Ascending aorta (tissue), 2 donors: ENCODE measurements around the gene TAS2R50. TPM values are rescaled to one million over a fixed set of nuclear protein-coding genes. Genes with fewer than 3 reads are reported as not detected.

Experiments
- DNase-seq, 2 donors: peaks; one replicate each; pipeline ENCODE4 v3.0.0-alpha.2; 2019; ENCODE audit warnings: low spot score in 2 of 2
- H3K27ac ChIP-seq, 2 donors: fragments of 200-600 bp; sonication (generic); one replicate each; pipeline ENCODE4 v1.5.1; 2016 to 2017; ENCODE audit warnings: mild to moderate bottlenecking in 1 of 2
- H3K27me3 ChIP-seq: fragments of 200-600 bp; sonication (generic); one replicate; pipeline ENCODE4 v1.5.1; 2017
- H3K36me3 ChIP-seq, 2 donors: fragments of 200-600 bp; sonication (generic); one replicate each; pipeline ENCODE4 v1.5.1; 2016
- H3K4me1 ChIP-seq, 2 donors: fragments of 200-600 bp; sonication (generic); one replicate each; pipeline ENCODE4 v1.5.1; 2016 to 2017; ENCODE audit warnings: mild to moderate bottlenecking in 1 of 2
- H3K4me3 ChIP-seq, 2 donors: fragments of 200-600 bp; sonication (generic); one replicate each; pipeline ENCODE4 v1.5.1; 2016 to 2017; ENCODE audit warnings: mild to moderate bottlenecking in 1 of 2
- H3K9me3 ChIP-seq, 2 donors: fragments of 200-600 bp; sonication (generic); one replicate each; pipeline ENCODE4 v1.5.1; 2016
- CTCF ChIP-seq, 3 experiments: fragments of 200-600 bp in 2 of 3; fragments of 450-650 bp in 1 of 3; sonication (generic) in 2 of 3; IDR thresholded peaks; one replicate each; pipeline ENCODE4 v1.5.1; 2016 to 2019; ENCODE audit warnings: antibody characterized with exemption in 3 of 3, mild to moderate bottlenecking in 1 of 3, moderate library complexity in 1 of 3
- intact Hi-C: fragments of 100-400 bp; cut with DNase I; formaldehyde crosslinking; loops from one replicate; pipeline ENCODE4 v1.15.1; 2023
- total RNA-seq: library from RNA; depleted of rRNA; stranded (reverse); fragments of >200 nt; gene quantifications from one replicate; pipeline ENCODE4 v1.1.0, GENCODE V29; 2016

TAS2R50 gene
- total RNA-seq, 1 donor from 2014 or later = not detected

DNA sequence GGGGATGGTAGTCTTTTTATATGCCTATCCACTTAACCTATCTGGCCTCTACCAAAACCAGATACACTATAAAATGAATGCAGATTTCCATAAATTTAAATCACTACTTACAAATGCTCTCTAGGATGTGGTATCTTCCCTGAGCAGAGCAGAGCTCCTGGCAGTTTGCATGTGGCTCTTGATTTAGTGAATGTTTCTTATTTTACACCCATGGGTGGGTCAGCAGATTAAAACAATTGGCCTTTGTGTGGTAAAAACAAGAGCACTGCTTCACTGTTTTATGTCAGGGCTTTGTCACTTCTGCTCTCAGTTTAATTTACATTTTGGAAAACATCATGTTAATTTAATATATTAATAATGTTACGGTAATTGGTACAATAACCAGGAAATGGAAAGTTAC is 30.2 kb upstream of the TAS2R50 start:
- TF ChIP-seq CTCF (IDR thresholded peaks at IDR 0.05) = no peak
- Histone ChIP-seq H3K36me3 (peaks cover 0 to 8% of the 10 kb centered on the region in 2 donors), H3K27me3 (no peaks in the 10 kb centered on the region), H3K27ac (no peak overlapping the region), H3K9me3 (no peaks in the 10 kb centered on the region), H3K4me3 (no peak overlapping the region), H3K4me1 (no peaks in the 10 kb centered on the region)
- no peak for DNase-seq
- intact Hi-C loops = no loop called here

- Histone ChIP-seq H3K4me3 (no peak overlapping the region), H3K4me1 (no peaks in the 10 kb centered on the region), H3K27ac (no peak overlapping the region), H3K9me3 (no peaks in the 10 kb centered on the region), H3K27me3 (no peaks in the 10 kb centered on the region), H3K36me3 (peaks cover 0 to 8% of the 10 kb centered on the region in 2 donors)
- intact Hi-C loops = no loop called here
- no peak for TF ChIP-seq CTCF (IDR thresholded peaks at IDR 0.05)
- DNase-seq = no peak
Measured at GRCh38 chr12:11015775-11016430, 29.2 kb upstream of the TAS2R50 start.

DNA sequence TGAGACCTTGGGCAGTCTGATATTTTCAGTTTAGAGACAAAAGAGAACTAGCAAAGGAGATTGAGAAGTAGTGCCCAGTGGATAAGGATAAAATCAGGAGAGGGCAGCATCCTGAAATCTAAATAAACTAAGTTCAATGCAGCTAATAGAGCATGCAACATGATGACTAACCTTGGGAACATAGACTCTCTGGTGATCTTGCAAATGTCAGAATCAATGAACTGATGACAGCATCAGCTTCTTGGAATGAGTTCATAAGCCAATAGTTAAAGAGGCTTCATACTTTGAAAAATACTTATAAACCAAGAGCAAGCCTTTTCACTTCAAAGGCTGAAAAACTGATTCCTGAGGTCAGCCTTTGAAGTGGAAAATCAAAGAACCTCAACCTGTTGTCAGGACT is 27.5 kb upstream of the TAS2R50 start:
- Histone ChIP-seq H3K36me3 (peaks cover 0 to 8% of the 10 kb centered on the region in 2 donors), H3K27me3 (no peaks in the 10 kb centered on the region), H3K4me1 (no peaks in the 10 kb centered on the region), H3K4me3 (no peak overlapping the region), H3K27ac (no peak overlapping the region), H3K9me3 (peaks cover 0 to 5% of the 10 kb centered on the region in 2 donors)
- TF ChIP-seq CTCF (IDR thresholded peaks at IDR 0.05) = no peak
- intact Hi-C loops = no loop called here
- DNase-seq = no peak

DNA sequence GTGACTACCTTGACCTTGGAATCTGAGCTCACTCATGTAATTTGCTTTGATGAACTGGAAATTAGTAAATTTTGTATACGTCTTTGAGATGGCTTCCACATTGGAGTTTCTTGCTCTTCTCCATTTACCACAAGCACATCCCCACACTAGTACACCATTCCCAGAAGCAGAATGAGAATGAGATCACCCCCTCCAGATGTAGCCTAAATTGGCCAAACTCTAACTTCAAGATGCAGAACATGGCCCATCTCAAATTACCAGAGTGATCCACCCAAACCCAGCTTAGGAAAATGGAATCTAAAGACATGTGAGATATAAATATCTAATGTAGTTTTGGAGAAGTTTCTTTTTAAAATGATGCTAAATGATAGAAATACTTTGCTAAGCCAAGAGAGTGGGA is 20.9 kb upstream of the TAS2R50 start:
- H3K9me3 ChIP-seq = peaks cover 0 to 5% of the 10 kb centered on the region in 2 donors
- H3K4me1 ChIP-seq = no peaks in the 10 kb centered on the region
- no peak for DNase-seq
- TF ChIP-seq CTCF (IDR thresholded peaks at IDR 0.05) = no peak
- H3K27me3 ChIP-seq = no peaks in the 10 kb centered on the region
- no peak overlapping the region for H3K27ac ChIP-seq
- no peak overlapping the region for H3K4me3 ChIP-seq
- H3K36me3 ChIP-seq = no peaks in the 10 kb centered on the region
- intact Hi-C loops = no loop called here

GRCh38 chr12:10998204-10998603 is 11.5 kb upstream of the TAS2R50 start, which contains the start of gene TAS2R20:
Gene TAS2R20, minus strand, starts transcription at chr12:10998304. Its CDS starts 429 bp downstream, at chr12:10997875.
- intact Hi-C loops = no loop called here
- Histone ChIP-seq H3K36me3 (peaks cover 0 to 6% of the 10 kb centered on the region in 2 donors), H3K4me1 (no peaks in the 10 kb centered on the region), H3K27me3 (no peaks in the 10 kb centered on the region), H3K9me3 (no peaks in the 10 kb centered on the region), H3K4me3 (no peak within 1 kb of the TSS), H3K27ac (no peak within 1 kb of the TSS)
- no peak for TF ChIP-seq CTCF (IDR thresholded peaks at IDR 0.05)
- DNase-seq = no peak
